Tibial nerve (tissue), 4 donors: ENCODE results near the gene PNKP.

Source experiments
- EP300 ChIP-seq, 2 donors: sonication (generic); formaldehyde crosslinking; IDR thresholded peaks; one replicate each; pipeline ENCODE4 v1.6.1; 2017; ENCODE audit warnings: antibody characterized with exemption in 2 of 2, mild to moderate bottlenecking in 1 of 2
- POLR2A ChIP-seq, 2 donors: fragments of 450-650 bp; IDR thresholded peaks; one replicate each; pipeline ENCODE4 v1.6.1; 2017; ENCODE audit warnings: antibody characterized with exemption in 2 of 2, mild to moderate bottlenecking in 2 of 2, moderate library complexity in 2 of 2
- TF ChIP-seq, protein P1 (sequence below), 5 experiments: fragments of 200-600 bp in 3 of 5; fragments of 450-650 bp in 2 of 5; sonication (generic) in 3 of 5; IDR thresholded peaks; one replicate each; pipeline ENCODE4 v1.5.1; 2016 to 2019; ENCODE audit warnings: antibody characterized with exemption in 5 of 5, mild to moderate bottlenecking in 3 of 5, moderate library complexity in 2 of 5

DNA sequence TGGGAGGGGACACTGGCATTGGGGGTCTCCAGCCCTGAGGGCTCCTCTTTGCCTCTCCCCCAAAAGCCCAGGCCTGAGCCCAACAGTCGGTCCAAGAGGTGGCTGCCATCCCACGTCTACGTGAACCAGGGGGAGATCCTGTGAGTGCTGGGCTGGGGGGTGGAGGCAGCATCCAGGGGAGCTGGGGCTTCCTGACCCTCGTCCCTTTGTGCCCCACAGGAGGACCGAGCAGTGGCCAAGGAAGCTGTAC is 9.6 kb downstream of the PNKP start:
- TF ChIP-seq, protein P1, sequence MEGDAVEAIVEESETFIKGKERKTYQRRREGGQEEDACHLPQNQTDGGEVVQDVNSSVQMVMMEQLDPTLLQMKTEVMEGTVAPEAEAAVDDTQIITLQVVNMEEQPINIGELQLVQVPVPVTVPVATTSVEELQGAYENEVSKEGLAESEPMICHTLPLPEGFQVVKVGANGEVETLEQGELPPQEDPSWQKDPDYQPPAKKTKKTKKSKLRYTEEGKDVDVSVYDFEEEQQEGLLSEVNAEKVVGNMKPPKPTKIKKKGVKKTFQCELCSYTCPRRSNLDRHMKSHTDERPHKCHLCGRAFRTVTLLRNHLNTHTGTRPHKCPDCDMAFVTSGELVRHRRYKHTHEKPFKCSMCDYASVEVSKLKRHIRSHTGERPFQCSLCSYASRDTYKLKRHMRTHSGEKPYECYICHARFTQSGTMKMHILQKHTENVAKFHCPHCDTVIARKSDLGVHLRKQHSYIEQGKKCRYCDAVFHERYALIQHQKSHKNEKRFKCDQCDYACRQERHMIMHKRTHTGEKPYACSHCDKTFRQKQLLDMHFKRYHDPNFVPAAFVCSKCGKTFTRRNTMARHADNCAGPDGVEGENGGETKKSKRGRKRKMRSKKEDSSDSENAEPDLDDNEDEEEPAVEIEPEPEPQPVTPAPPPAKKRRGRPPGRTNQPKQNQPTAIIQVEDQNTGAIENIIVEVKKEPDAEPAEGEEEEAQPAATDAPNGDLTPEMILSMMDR (IDR thresholded peaks at IDR 0.05) = no peak
- no peak for TF ChIP-seq EP300 (IDR thresholded peaks at IDR 0.05)
- no peak for TF ChIP-seq POLR2A (IDR thresholded peaks at IDR 0.05)
